ENCODE results near the gene RHBDF1.
A peak's percentile ranks its signal among the peaks of the same experiment; 100 is the strongest.

Gene RHBDF1

DNA sequence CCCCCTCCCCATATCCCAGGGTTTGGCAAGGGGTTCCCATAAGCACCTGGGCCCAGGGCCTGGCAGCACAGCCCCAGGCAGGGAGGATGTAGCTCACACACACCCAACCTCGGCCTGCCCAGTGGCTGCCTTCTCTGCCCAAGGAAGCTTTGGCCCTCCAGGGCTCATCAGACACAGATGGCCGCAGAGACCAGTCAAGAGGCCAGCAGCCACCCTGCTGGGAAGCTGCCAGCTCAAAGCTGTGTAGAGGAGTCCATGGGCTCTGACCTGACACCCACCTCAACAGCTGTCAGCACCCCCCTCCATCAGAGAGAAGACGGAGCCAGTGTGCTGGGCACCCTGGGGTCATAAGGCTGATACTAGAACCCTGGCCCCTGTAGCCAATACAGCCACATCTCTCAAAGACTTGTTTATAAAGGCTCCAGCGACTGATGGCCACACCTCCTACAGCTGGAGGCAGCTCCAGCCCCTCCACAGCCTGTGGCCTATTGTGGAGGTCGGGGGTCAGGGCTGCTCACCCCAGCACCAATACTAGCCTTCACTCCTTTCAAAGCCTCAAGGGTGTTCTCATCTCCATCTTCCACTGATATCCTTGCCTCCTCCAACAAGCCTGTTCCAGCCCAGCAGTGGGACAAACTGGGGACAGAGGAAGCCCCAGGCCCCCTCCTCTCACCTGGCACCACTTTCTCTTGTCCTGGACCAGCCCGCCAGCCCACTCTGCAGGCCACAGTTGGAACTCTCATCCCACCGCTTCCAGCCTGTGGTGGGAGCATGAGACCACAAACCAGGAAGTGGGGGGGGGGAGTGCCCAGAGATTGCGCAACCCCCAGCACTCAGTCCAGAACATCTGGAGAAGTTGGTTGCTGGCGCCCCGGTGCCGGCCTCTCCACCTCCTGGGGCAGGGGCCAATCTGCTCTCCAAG, 3.4 kb upstream of the RHBDF1 start:
- peak in 2 of 56 donors; percentile 10 to 25 for DNase-seq

GRCh38 chr16:74747-75334, 2.4 kb upstream of the RHBDF1 start:
- DNase-seq = no peak

- peak in 4 of 56 donors; percentile 17 to 32 (median 23) for DNase-seq
Measured at GRCh38 chr16:74051-74746, 1.8 kb upstream of the RHBDF1 start.

GRCh38 chr16:71540-72401, 660 bp downstream of the RHBDF1 start:
- DNase-seq = peak in 13 of 56 donors; percentile 12 to 63 (median 52)

- no peak for DNase-seq
Measured at GRCh38 chr16:71210-71539, 1.3 kb downstream of the RHBDF1 start.

DNA sequence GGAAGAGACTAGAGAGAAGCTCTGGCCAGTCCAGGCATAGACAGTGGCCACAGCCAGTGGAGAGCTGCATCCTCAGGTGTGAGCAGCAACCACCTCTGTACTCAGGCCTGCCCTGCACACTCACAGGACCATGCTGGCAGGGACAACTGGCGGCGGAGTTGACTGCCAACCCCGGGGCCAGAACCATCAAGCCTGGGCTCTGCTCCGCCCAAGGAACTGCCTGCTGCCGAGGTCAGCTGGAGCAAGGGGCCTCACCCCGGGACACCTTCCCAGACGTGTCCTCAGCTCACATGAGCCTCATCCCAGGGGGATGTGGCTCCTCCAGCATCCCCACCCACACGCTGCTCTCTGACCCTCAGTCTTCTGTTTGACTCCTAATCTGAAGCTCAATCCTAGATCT, 3.2 kb downstream of the RHBDF1 start:
- no peak for DNase-seq

- peak in 19 of 56 donors; percentile 16 to 68 (median 38) for DNase-seq
Measured at GRCh38 chr16:67884-68789, 4.3 kb downstream of the RHBDF1 start.

GRCh38 chr16:67183-67791, 5.1 kb downstream of the RHBDF1 start:
- peak in 14 of 56 donors; percentile 13 to 68 (median 33) for DNase-seq

GRCh38 chr16:66309-67182, 5.9 kb downstream of the RHBDF1 start:
- DNase-seq = no peak

DNA sequence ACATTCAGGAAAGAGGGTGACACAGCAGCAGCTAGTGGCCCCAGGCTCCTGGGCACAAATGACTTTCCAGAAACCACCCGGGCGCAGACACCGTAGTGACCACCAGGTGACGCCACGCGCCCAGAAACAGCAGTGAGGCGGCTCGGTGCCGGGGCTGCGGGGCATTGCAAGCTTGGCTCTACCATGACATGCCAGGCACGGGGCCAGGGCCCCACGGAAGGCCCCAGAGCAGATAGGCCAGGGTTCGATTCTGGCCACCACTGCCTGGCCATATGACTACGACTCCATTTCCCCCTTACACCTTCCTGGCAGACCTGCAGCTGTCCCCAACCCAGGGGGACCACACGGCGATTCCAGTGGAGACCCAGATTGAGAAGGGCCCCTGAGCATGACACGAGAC, 6.7 kb downstream of the RHBDF1 start:
- DNase-seq = peak in 54 of 56 donors; percentile 17 to 91 (median 70)

DNA sequence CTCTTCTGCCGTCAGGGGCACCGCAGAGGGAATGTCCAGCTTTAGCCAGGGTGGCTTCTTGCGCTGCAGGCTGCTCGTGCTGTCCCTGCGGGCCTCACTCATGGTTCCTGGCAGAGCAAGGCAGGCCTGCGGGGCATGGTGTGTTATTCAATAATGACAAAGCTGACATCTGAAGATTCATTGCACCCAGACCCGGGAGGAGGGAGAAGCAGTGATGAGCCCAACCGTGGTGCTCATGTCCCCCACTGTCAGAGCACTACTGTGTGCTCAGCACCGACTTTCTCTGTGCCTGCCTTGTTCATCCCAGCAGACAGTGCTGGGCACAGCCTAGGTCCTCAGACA, 7.5 kb downstream of the RHBDF1 start:
- DNase-seq = no peak

DNA sequence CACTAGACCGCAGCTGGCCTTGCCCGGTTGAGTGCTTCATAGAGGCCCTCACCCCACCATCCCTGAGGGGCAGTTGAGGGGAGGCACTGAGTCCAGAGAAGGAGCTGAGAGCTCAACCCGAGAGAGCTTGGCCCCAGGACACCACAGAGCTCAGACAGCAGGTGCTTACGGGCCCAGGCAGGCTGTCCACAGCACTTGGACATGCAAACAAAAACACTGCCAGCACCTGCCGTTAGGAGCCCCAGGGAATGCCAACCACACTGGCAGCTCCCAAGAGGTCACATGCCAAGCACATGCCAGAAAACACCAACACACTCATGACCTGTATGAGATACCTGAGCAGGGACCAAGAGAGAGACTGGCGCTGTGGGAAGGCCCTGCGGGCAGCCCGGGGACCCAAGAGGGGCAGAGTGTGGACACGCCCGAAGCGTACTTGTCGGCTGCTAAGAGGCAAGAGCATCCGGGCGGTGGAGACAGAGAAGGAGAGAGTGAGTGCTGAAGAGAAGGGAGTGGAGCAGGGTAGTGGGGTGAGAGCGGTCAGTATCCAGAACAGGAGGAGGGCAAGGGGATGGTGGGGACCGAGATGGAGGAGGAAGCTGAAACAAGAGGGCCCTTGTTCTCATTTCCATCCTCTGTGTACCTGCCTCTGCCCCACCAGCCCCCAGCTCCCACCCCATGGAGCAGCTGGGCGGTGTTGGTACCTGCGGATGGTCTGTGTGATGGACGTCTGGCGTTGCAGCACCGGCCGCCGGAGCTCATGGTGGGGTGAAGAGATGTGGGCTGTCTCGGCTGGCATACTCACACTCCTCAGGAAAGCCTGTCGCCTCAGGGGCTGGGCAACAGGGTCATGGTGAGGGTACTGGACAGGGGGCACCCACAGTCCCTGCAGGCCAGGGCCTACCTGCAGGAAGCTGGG, 8.2 kb downstream of the RHBDF1 start:
- DNase-seq = no peak

- no peak for DNase-seq
Measured at GRCh38 chr16:63466-63865, 9.0 kb downstream of the RHBDF1 start.

- no peak for DNase-seq
Measured at GRCh38 chr16:62968-63391, 9.5 kb downstream of the RHBDF1 start.

- DNase-seq = no peak
Measured at GRCh38 chr16:62283-62967, 10.0 kb downstream of the RHBDF1 start.

GRCh38 chr16:61879-62281, 10.6 kb downstream of the RHBDF1 start:
- no peak for DNase-seq
